Superior temporal gyrus (tissue), 1 donor: ENCODE measurements around the gene MAML2.

ENCODE experiments used
- DNase-seq: peaks from one replicate; pipeline ENCODE4 v3.0.0-alpha.2; 2016; ENCODE audit errors: extremely low spot score

Gene MAML2

GRCh38 chr11:96318399-96318798 is 24.6 kb downstream of the MAML2 start:
- DNase-seq: no peak

GRCh38 chr11:96317985-96318384 is 25.0 kb downstream of the MAML2 start:
- no peak for DNase-seq

- DNase-seq: no peak
Observed at GRCh38 chr11:96317571-96317970, 25.4 kb downstream of the MAML2 start.

- no peak for DNase-seq
Observed at GRCh38 chr11:96316869-96317268, 26.1 kb downstream of the MAML2 start.

- no peak for DNase-seq
Observed at GRCh38 chr11:96315476-96315875, 27.5 kb downstream of the MAML2 start.

GRCh38 chr11:96314326-96315020 is 28.5 kb downstream of the MAML2 start:
- DNase-seq: no peak

- no peak for DNase-seq
Observed at GRCh38 chr11:96313163-96313562, 29.8 kb downstream of the MAML2 start.

GRCh38 chr11:96311120-96311568 is 31.9 kb downstream of the MAML2 start:
- DNase-seq: no peak

- no peak for DNase-seq
Observed at GRCh38 chr11:96310236-96310635, 32.8 kb downstream of the MAML2 start.

- no peak for DNase-seq
Observed at GRCh38 chr11:96309643-96310017, 33.4 kb downstream of the MAML2 start.

GRCh38 chr11:96309016-96309642 is 33.9 kb downstream of the MAML2 start:
- DNase-seq: no peak

- DNase-seq: no peak
Observed at GRCh38 chr11:96307776-96308140, 35.2 kb downstream of the MAML2 start.

- DNase-seq: peak; percentile 68
Observed at GRCh38 chr11:96306933-96307775, 35.8 kb downstream of the MAML2 start.

- DNase-seq: no peak
Observed at GRCh38 chr11:96306600-96306932, 36.4 kb downstream of the MAML2 start.

GRCh38 chr11:96306071-96306470 is 36.9 kb downstream of the MAML2 start:
- no peak for DNase-seq

GRCh38 chr11:96303980-96304379 is 39.0 kb downstream of the MAML2 start:
- no peak for DNase-seq

- DNase-seq: no peak
Observed at GRCh38 chr11:96303064-96303463, 39.9 kb downstream of the MAML2 start.

GRCh38 chr11:96301818-96302217 is 41.2 kb downstream of the MAML2 start:
- no peak for DNase-seq

GRCh38 chr11:96299155-96299888 is 43.7 kb downstream of the MAML2 start:
- no peak for DNase-seq

- DNase-seq: no peak
Observed at GRCh38 chr11:96295369-96295768, 47.6 kb downstream of the MAML2 start.

- no peak for DNase-seq
Observed at GRCh38 chr11:96294289-96294688, 48.7 kb downstream of the MAML2 start.

GRCh38 chr11:96293598-96294021 is 49.4 kb downstream of the MAML2 start:
- no peak for DNase-seq
